Coronary artery (tissue), 2 donors: ENCODE measurements around the gene PSMA5.
"Not testable (repeated sequence)": the region's sequence is repeated elsewhere in the genome, so short reads cannot be mapped to it uniquely, and the experiment has no call there.

Source experiments
- DNase-seq: peaks from one replicate; pipeline ENCODE4 v3.0.0-alpha.2; 2017; ENCODE audit warnings: low spot score
- H3K27ac ChIP-seq, 2 donors: fragments of 200-600 bp; sonication (generic); one replicate each; pipeline ENCODE4 v1.5.1; 2016 to 2019
- H3K4me3 ChIP-seq: fragments of 200-600 bp; sonication (generic); 2 replicates; pipeline ENCODE4 v1.5.1; 2016; ENCODE audit warnings: mild to moderate bottlenecking, moderate library complexity
- TF ChIP-seq, protein P1 (sequence below): fragments of 200-600 bp; sonication (generic); IDR thresholded peaks from one replicate; pipeline ENCODE4 v1.5.1; 2019; ENCODE audit warnings: antibody characterized with exemption

The PSMA5 gene

DNA sequence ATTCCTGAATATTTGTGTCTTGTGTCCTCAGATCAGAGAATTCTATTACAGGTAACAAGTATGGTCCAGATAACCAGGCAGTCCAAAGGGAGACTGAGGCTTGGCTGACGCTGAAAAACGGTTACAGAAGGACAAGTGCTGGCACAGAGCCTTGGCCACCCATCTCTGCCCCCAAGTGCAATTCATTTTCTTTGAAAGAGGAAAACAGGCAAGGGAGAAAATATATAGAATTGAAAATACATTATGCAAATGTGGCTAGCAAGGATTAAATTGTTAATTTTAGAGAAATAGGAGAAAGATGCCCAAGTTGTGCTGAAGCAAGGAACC is 29.8 kb downstream of the PSMA5 start:
- TF ChIP-seq, protein P1, sequence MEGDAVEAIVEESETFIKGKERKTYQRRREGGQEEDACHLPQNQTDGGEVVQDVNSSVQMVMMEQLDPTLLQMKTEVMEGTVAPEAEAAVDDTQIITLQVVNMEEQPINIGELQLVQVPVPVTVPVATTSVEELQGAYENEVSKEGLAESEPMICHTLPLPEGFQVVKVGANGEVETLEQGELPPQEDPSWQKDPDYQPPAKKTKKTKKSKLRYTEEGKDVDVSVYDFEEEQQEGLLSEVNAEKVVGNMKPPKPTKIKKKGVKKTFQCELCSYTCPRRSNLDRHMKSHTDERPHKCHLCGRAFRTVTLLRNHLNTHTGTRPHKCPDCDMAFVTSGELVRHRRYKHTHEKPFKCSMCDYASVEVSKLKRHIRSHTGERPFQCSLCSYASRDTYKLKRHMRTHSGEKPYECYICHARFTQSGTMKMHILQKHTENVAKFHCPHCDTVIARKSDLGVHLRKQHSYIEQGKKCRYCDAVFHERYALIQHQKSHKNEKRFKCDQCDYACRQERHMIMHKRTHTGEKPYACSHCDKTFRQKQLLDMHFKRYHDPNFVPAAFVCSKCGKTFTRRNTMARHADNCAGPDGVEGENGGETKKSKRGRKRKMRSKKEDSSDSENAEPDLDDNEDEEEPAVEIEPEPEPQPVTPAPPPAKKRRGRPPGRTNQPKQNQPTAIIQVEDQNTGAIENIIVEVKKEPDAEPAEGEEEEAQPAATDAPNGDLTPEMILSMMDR = no peak
- Histone ChIP-seq H3K27ac (peak overlapping the region; percentile 96 to 97), H3K4me3 (peak overlapping the region; percentile 83)
- no peak for DNase-seq

GRCh38 chr1:109395602-109396512 is 30.4 kb downstream of the PSMA5 start:
- no peak for DNase-seq
- peak overlapping the region; percentile 96 to 97 for H3K27ac ChIP-seq
- TF ChIP-seq, protein P1 = no peak
- H3K4me3 ChIP-seq = peak overlapping the region; percentile 83

DNA sequence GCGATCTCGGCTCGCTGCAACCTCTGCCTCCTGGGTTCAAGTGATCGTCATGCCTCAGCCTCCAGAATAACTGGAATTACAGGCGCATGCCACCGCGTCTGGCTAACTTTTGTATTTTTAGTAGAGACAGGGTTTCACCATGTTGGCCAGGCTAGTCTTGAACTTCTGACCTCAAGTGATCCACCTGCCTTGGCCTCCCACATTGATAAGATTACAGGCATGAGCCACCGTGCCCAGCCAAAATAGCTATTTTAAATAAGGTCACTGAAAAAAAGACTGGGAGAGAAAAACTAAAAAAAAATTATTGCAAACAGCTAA is 31.0 kb downstream of the PSMA5 start:
- DNase-seq = not testable (repeated sequence)
- Histone ChIP-seq H3K27ac (peak overlapping the region; percentile 96 to 97), H3K4me3 (peak overlapping the region; percentile 83)

- H3K4me3 ChIP-seq = peak overlapping the region; percentile 83
- TF ChIP-seq, protein P1 = no peak
- H3K27ac ChIP-seq = peak overlapping the region; percentile 96 to 97
Observed at GRCh38 chr1:109394591-109395281, 31.5 kb downstream of the PSMA5 start.

GRCh38 chr1:109393617-109394233 is 32.5 kb downstream of the PSMA5 start:
- peak overlapping the region; percentile 83 for H3K4me3 ChIP-seq
- peak overlapping the region; percentile 92 to 96 for H3K27ac ChIP-seq
- DNase-seq = no peak
- TF ChIP-seq, protein P1 = no peak

More at GRCh38 chr1:109394591-109395281, 31.5 kb downstream of the PSMA5 start:
- DNase-seq = no peak

GRCh38 chr1:109392788-109393616 is 33.2 kb downstream of the PSMA5 start:
- peak overlapping the region; percentile 92 to 96 for H3K27ac ChIP-seq
- H3K4me3 ChIP-seq = peak overlapping the region; percentile 83
- TF ChIP-seq, protein P1 = no peak
- DNase-seq = peak; percentile 86
